Trophoblast cell (in vitro differentiated cells and primary cell): ENCODE results near the gene MAML2.

Experiments used
- DNase-seq, 2 donors: peaks; one replicate each; pipeline ENCODE4 v3.0.0-alpha.2; 2016
- H2AFZ ChIP-seq: 2 replicates; pipeline ENCODE4 v1.6.1; 2013; ENCODE audit warnings: low read length, moderate library complexity, mild to moderate bottlenecking; ENCODE audit not compliant: insufficient read depth, poor library complexity
- H2AK5ac ChIP-seq: 2 replicates; pipeline ENCODE4 v1.6.1; 2013; ENCODE audit warnings: mild to moderate bottlenecking, low read length
- H2BK120ac ChIP-seq: 2 replicates; pipeline ENCODE4 v1.6.1; 2013; ENCODE audit warnings: low read length, mild to moderate bottlenecking, moderate library complexity; ENCODE audit not compliant: insufficient read depth, poor library complexity
- H2BK12ac ChIP-seq: 2 replicates; pipeline ENCODE4 v1.6.1; 2013; ENCODE audit warnings: mild to moderate bottlenecking, low read length, moderate library complexity
- H2BK5ac ChIP-seq: 2 replicates; pipeline ENCODE4 v1.6.1; 2013; ENCODE audit warnings: low read length, low read depth, moderate library complexity, mild to moderate bottlenecking; ENCODE audit not compliant: poor library complexity
- H3K14ac ChIP-seq: 2 replicates; pipeline ENCODE4 v1.6.1; 2013; ENCODE audit warnings: mild to moderate bottlenecking, low read length
- H3K18ac ChIP-seq: 2 replicates; pipeline ENCODE4 v1.6.1; 2013; ENCODE audit warnings: mild to moderate bottlenecking, low read length
- H3K23ac ChIP-seq: 2 replicates; pipeline ENCODE4 v1.6.1; 2013; ENCODE audit warnings: low read length
- H3K27ac ChIP-seq: 2 replicates; pipeline ENCODE4 v1.5.1; 2013; ENCODE audit warnings: low read depth, mild to moderate bottlenecking, inconsistent platforms, low read length, moderate library complexity
- H3K27me3 ChIP-seq: 2 replicates; pipeline ENCODE4 v1.6.1; 2013; ENCODE audit warnings: inconsistent platforms, mild to moderate bottlenecking, low read length, moderate library complexity; ENCODE audit not compliant: insufficient read depth
- H3K36me3 ChIP-seq, 2 experiments: 1 replicate in 1 of 2; 2 replicates in 1 of 2; pipeline ENCODE4 v1.6.1; 2013; ENCODE audit warnings: low read length in 2 of 2, mild to moderate bottlenecking in 2 of 2, moderate library complexity in 1 of 2; ENCODE audit not compliant: insufficient read depth in 2 of 2, control insufficient read depth in 1 of 2
- H3K4ac ChIP-seq: 2 replicates; pipeline ENCODE4 v1.6.1; 2013; ENCODE audit warnings: low read depth, mild to moderate bottlenecking, low read length, moderate library complexity
- H3K4me1 ChIP-seq, 2 experiments: 1 replicate in 1 of 2; 2 replicates in 1 of 2; pipeline ENCODE4 v1.6.1; 2013; ENCODE audit warnings: low read length in 2 of 2, mild to moderate bottlenecking in 2 of 2, moderate library complexity in 1 of 2; ENCODE audit not compliant: insufficient read depth in 2 of 2, control insufficient read depth in 1 of 2
- H3K4me2 ChIP-seq: 2 replicates; pipeline ENCODE4 v1.6.1; 2013; ENCODE audit warnings: inconsistent platforms, mild to moderate bottlenecking, low read length, moderate library complexity
- H3K4me3 ChIP-seq: 2 replicates; pipeline ENCODE4 v1.5.1; 2013; ENCODE audit warnings: mild to moderate bottlenecking, low read depth, low read length, inconsistent platforms
- H3K79me1 ChIP-seq: one replicate; pipeline ENCODE4 v1.6.1; 2013; ENCODE audit warnings: low read length
- H3K79me2 ChIP-seq: 2 replicates; pipeline ENCODE4 v1.6.1; 2013; ENCODE audit warnings: low read length, mild to moderate bottlenecking; ENCODE audit not compliant: control insufficient read depth, insufficient read depth, poor library complexity
- H3K9ac ChIP-seq: 2 replicates; pipeline ENCODE4 v1.6.1; 2013; ENCODE audit warnings: mild to moderate bottlenecking, low read length
- H3K9me3 ChIP-seq: 2 replicates; pipeline ENCODE4 v1.6.1; 2013; ENCODE audit warnings: low read depth, mild to moderate bottlenecking, control low read depth, inconsistent platforms, low read length; ENCODE audit not compliant: insufficient read depth
- H4K12ac ChIP-seq: 2 replicates; pipeline ENCODE4 v1.6.1; 2013; ENCODE audit warnings: low read depth, mild to moderate bottlenecking, low read length, moderate library complexity
- H4K8ac ChIP-seq: 2 replicates; pipeline ENCODE4 v1.6.1; 2013; ENCODE audit warnings: low read depth, mild to moderate bottlenecking, low read length, moderate library complexity
- H4K91ac ChIP-seq: one replicate; pipeline ENCODE4 v1.6.1; 2013; ENCODE audit warnings: low read depth, mild to moderate bottlenecking, low read length, moderate library complexity
- WGBS: extraction: QIAGEN DNeasy Blood & Tissue Kit; methylation state at CpG from one replicate; pipeline ENCODE4 v1.1.7; 2013; ENCODE audit warnings: missing lambda C conversion rate; ENCODE audit not compliant: insufficient read length, insufficient coverage; ENCODE audit errors: extremely low coverage; 5-methylcytosine and 5-hydroxymethylcytosine counted together

Gene MAML2

DNA sequence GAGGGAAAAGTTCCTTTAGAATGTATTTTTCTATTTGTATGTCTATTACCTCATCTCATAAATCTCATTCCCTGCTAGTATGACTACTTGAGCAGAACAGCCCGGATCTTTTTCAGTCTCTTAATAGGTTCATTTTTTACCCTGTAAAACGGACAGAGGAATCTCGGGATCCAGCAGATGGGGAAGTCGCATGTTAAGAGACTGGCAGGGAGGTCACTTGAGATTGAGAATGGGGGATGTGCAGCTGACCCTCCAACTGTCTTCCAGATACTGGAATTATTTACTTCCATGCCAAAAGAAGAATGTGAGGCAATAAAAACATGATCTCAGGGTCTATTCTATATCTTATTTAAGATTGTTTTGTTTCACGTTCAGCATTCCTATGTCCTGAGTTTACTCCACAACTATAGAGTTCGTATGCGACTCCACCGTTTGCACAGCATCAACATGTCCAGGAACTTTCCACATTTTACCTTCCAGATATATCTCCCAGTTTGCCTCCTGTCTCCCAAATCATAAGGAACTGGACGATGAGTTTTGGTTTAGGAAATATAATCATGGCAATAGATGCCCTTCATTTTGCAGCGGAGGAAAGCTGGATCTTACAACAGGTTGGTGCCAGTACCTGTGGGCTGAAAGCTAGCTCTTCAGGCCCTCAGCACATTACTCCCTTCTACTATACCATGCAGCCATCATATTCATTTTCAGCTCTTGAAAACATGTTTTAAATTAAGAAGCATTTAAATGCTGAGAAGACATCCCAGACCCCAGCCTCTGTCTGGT lies 181.5 kb downstream of the MAML2 start:
- no peaks in the 10 kb centered on the region for H3K27me3 ChIP-seq
- peak overlapping the region; percentile 31 for H2BK12ac ChIP-seq
- no peak overlapping the region for H4K12ac ChIP-seq
- no peak overlapping the region for H3K4me2 ChIP-seq
- H3K36me3 ChIP-seq = peaks cover 0 to 2% of the 10 kb centered on the region in 2 experiments
- H3K79me1 ChIP-seq = peaks cover 16% of the 10 kb centered on the region
- peak in 1 of 2 donors; percentile 22 for DNase-seq
- H3K9ac ChIP-seq = no peak overlapping the region
- H2AK5ac ChIP-seq = no peak overlapping the region
- H3K27ac ChIP-seq = no peak overlapping the region
- H3K4me1 ChIP-seq = peaks cover 10 to 15% of the 10 kb centered on the region in 2 experiments
- no peak overlapping the region for H2BK5ac ChIP-seq
- no CpG with 5 or more reads among the region's 10 CpGs for WGBS
- no peak overlapping the region for H2AFZ ChIP-seq
- H3K23ac ChIP-seq = no peak overlapping the region
- H3K14ac ChIP-seq = no peak overlapping the region
- no peak overlapping the region for H3K4me3 ChIP-seq
- no peak overlapping the region for H4K91ac ChIP-seq
- peak overlapping the region; percentile 55 for H3K4ac ChIP-seq
- H2BK120ac ChIP-seq = no peak overlapping the region
- H3K9me3 ChIP-seq = no peaks in the 10 kb centered on the region
- peaks cover 4% of the 10 kb centered on the region for H3K79me2 ChIP-seq
- no peak overlapping the region for H3K18ac ChIP-seq
- H4K8ac ChIP-seq = peak overlapping the region; percentile 54

DNA sequence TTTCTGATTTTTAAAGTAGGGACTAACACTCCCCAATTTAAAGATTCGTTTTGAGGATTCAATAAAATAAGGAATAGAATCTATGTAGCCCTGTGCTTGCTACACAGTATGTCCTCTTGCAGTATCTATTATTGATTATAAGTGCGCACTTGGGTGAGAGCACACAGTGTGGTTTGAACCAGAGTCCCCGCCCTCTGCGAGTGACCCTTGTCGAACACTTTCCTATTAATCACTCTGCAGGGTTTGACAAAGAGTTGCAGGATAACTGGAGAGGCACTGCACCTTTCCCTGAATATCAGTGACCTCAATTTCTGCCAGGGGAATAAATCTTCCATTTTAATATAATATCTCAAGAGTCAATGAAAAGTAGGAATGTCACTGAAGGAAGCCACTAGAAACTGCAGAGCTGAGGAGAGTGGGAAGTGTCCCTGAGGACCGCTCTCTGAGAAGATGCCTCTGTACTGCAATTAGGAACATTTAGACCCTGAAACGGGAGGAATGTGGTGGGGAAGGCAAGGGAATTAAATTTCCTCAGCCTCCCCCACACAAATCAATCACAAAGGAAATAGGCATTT lies 182.2 kb downstream of the MAML2 start:
- Histone ChIP-seq H3K23ac (no peak overlapping the region), H4K12ac (no peak overlapping the region), H3K4ac (no peak overlapping the region), H3K14ac (no peak overlapping the region), H3K4me1 (peaks cover 13 to 19% of the 10 kb centered on the region in 2 experiments), H4K91ac (no peak overlapping the region), H3K4me2 (no peak overlapping the region), H3K27ac (no peak overlapping the region), H2AFZ (no peak overlapping the region), H3K27me3 (no peaks in the 10 kb centered on the region), H3K4me3 (no peak overlapping the region), H3K79me2 (peaks cover 9% of the 10 kb centered on the region), H3K9me3 (no peaks in the 10 kb centered on the region), H3K18ac (no peak overlapping the region), H2BK12ac (no peak overlapping the region), H4K8ac (no peak overlapping the region), H3K9ac (no peak overlapping the region), H2AK5ac (no peak overlapping the region), H2BK120ac (no peak overlapping the region), H3K79me1 (peaks cover 20% of the 10 kb centered on the region), H2BK5ac (no peak overlapping the region), H3K36me3 (peaks cover 0 to 2% of the 10 kb centered on the region in 2 experiments)
- DNase-seq = no peak
- no CpG with 5 or more reads among the region's 7 CpGs for WGBS

DNA sequence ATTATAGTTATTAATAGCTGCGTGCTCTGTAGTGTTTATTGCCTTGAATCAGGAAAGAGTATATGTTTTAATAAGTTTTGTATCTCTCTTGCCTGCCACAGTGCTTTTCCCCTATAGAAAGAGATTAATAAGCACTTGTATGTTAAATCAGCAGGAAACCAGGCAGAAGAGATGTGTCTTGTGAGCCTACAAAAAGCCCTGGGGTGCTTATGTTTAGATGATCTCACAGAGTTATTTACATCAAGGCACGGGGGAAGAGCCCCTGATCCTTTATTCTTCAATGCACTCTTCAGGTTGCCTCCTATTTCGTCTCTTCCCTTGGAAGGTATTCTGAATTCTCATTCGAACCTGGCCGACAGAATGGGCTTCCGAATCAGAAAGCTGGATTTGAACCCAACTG lies 183.0 kb downstream of the MAML2 start:
- Histone ChIP-seq H4K8ac (no peak overlapping the region), H2BK5ac (no peak overlapping the region), H3K27me3 (no peaks in the 10 kb centered on the region), H3K9me3 (no peaks in the 10 kb centered on the region), H3K36me3 (peaks cover 0 to 2% of the 10 kb centered on the region in 2 experiments), H3K4me2 (no peak overlapping the region), H2BK12ac (no peak overlapping the region), H3K4me1 (peaks cover 13 to 19% of the 10 kb centered on the region in 2 experiments), H3K79me1 (peaks cover 24% of the 10 kb centered on the region), H2BK120ac (no peak overlapping the region), H3K79me2 (peaks cover 9% of the 10 kb centered on the region), H3K27ac (no peak overlapping the region), H4K12ac (no peak overlapping the region), H3K4me3 (no peak overlapping the region), H2AFZ (no peak overlapping the region), H3K14ac (no peak overlapping the region), H3K9ac (no peak overlapping the region), H2AK5ac (no peak overlapping the region), H3K4ac (no peak overlapping the region), H4K91ac (no peak overlapping the region), H3K18ac (no peak overlapping the region), H3K23ac (no peak overlapping the region)
- no peak for DNase-seq
- no CpG with 5 or more reads among the region's 6 CpGs for WGBS

DNA sequence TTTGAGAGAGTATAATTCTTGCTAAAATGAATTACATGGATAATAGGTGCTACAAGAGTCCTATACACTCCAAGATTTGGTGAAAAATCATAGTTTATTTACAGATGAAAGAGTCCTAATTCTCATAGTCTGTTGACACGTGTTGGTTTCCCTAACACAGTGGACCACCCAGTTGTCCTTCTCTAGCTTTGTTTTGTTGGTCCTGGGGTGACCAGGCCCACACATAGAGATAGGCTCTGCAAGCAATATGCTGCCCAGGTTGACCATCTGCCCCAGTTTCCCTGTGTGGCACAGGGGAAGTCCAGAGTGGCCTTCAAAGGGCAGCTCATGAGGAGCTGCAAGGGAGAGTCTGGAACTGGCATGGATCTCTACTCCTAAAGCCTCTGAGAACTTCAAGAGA lies 184.9 kb downstream of the MAML2 start:
- H4K8ac ChIP-seq = no peak overlapping the region
- peak overlapping the region; percentile 96 for H4K91ac ChIP-seq
- WGBS = no CpG with 5 or more reads among the region's 1 CpG
- peak overlapping the region; percentile 3 for H3K23ac ChIP-seq
- H3K4me3 ChIP-seq = no peak overlapping the region
- peak overlapping the region; percentile 64 for H2BK120ac ChIP-seq
- peak overlapping the region; percentile 51 for H3K27ac ChIP-seq
- peak overlapping the region; percentile 77 for H2BK5ac ChIP-seq
- H3K79me2 ChIP-seq = peaks cover 15% of the 10 kb centered on the region
- peaks cover 17 to 20% of the 10 kb centered on the region in 2 experiments for H3K4me1 ChIP-seq
- H2BK12ac ChIP-seq = peak overlapping the region; percentile 67
- DNase-seq = no peak
- H3K18ac ChIP-seq = peak overlapping the region; percentile 63
- H3K9ac ChIP-seq = no peak overlapping the region
- H2AFZ ChIP-seq = no peak overlapping the region
- H3K4me2 ChIP-seq = no peak overlapping the region
- peak overlapping the region; percentile 12 for H3K4ac ChIP-seq
- no peak overlapping the region for H4K12ac ChIP-seq
- H2AK5ac ChIP-seq = peak overlapping the region; percentile 26
- no peaks in the 10 kb centered on the region for H3K27me3 ChIP-seq
- H3K9me3 ChIP-seq = no peaks in the 10 kb centered on the region
- peaks cover 0 to 5% of the 10 kb centered on the region in 2 experiments for H3K36me3 ChIP-seq
- H3K79me1 ChIP-seq = peaks cover 28% of the 10 kb centered on the region
- no peak overlapping the region for H3K14ac ChIP-seq
